Measurements from ENCODE around the gene HPN. TPM values are rescaled to one million over a fixed set of nuclear protein-coding genes. Genes with fewer than 3 reads are reported as not detected.

HPN gene
- total and polyA plus RNA-seq, 7 donors = 0.36 to 1.8 (median 0.66) TPM; not detected in 2

DNA sequence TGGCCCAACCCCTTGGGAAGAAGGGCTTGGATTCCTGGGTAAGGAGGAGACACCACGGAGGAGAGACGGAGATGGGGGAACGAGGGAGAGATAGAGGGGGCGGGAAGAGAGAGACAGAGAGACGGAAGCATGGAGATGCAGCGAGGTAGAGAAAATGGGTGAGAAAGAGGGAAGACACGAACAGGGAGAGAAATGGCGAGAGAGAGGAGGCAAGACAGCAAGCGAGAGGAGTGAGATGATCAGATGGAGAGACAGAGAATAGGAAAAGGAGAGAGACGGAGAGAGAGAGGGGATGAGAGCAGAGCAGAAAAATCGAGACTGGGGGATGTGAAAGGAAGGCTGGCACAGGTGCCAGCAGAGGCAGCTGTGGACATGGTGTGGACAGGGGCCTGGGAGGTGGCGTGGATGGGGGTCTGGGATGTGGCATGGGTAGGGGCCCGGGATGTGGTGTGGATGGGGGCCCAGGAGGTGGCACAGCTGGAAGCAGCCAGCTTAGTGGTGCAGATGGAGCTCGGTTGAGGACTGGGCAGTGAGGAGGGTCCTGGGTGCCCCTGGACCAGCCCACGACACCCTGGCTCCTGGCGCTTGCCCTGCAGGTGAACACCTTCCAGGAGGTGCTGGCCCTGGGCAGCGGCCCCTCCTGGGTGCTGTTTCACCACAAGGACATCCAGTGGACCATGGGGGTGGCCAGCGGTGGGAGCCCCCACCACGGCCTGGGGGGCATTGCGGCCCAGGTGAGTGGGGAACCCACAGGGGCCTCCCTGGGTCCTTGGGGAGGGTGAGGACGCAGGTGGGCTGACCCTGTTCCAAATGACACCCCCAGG is 33.9 kb downstream of the HPN start:
- intact Hi-C loops (cut with DNase I) = no loop called here
- no peaks in the 10 kb centered on the region for H3K4me1 ChIP-seq
- H3K27me3 ChIP-seq = no peaks in the 10 kb centered on the region
- DNase-seq = no peak
- peaks cover 0 to 3% (median 0%) of the 10 kb centered on the region in 4 donors for H3K9me3 ChIP-seq
- H3K4me3 ChIP-seq = no peak overlapping the region
- TF ChIP-seq, protein P1, sequence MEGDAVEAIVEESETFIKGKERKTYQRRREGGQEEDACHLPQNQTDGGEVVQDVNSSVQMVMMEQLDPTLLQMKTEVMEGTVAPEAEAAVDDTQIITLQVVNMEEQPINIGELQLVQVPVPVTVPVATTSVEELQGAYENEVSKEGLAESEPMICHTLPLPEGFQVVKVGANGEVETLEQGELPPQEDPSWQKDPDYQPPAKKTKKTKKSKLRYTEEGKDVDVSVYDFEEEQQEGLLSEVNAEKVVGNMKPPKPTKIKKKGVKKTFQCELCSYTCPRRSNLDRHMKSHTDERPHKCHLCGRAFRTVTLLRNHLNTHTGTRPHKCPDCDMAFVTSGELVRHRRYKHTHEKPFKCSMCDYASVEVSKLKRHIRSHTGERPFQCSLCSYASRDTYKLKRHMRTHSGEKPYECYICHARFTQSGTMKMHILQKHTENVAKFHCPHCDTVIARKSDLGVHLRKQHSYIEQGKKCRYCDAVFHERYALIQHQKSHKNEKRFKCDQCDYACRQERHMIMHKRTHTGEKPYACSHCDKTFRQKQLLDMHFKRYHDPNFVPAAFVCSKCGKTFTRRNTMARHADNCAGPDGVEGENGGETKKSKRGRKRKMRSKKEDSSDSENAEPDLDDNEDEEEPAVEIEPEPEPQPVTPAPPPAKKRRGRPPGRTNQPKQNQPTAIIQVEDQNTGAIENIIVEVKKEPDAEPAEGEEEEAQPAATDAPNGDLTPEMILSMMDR (IDR thresholded peaks at IDR 0.05) = no peak
- no peak for TF ChIP-seq POLR2A (IDR thresholded peaks at IDR 0.05)
- TF ChIP-seq EP300 (IDR thresholded peaks at IDR 0.05) = no peak
- no peak for TF ChIP-seq POLR2AphosphoS5 (IDR thresholded peaks at IDR 0.05)
- WGBS, 2 donors = 90% methylated on average over 21 of the region's 21 CpGs
- no peaks in the 10 kb centered on the region for H3K36me3 ChIP-seq
- no peak overlapping the region for H3K27ac ChIP-seq

DNA sequence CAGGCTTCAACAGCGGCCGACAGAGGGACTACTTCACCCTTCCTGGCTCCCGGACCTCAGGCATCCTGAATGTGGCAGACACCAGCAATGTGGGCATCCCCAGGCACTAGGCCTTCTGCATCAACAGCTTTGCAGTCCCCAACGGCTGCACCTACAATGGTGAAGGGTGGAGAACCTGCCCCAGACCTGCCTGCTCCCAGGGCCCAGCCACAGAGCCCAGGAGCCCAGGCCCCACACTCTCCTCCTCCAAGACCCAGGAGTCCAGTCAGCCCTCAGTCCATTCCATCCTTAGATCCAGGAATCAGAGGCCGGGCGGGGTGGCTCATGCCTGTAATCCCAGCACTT is 34.5 kb downstream of the HPN start:
- intact Hi-C loops (cut with DNase I) = no loop called here
- Histone ChIP-seq H3K27ac (no peak overlapping the region), H3K36me3 (no peaks in the 10 kb centered on the region), H3K27me3 (no peaks in the 10 kb centered on the region), H3K9me3 (no peaks in the 10 kb centered on the region), H3K4me1 (no peaks in the 10 kb centered on the region), H3K4me3 (no peak overlapping the region)
- DNase-seq = no peak
- no peak for TF ChIP-seq POLR2A (IDR thresholded peaks at IDR 0.05)
- TF ChIP-seq, protein P1 (IDR thresholded peaks at IDR 0.05) = no peak
- no peak for TF ChIP-seq POLR2AphosphoS5 (IDR thresholded peaks at IDR 0.05)
- TF ChIP-seq EP300 (IDR thresholded peaks at IDR 0.05) = no peak
- 82 to 85% methylated on average over 6 of the region's 6 CpGs for WGBS, 2 donors

DNA sequence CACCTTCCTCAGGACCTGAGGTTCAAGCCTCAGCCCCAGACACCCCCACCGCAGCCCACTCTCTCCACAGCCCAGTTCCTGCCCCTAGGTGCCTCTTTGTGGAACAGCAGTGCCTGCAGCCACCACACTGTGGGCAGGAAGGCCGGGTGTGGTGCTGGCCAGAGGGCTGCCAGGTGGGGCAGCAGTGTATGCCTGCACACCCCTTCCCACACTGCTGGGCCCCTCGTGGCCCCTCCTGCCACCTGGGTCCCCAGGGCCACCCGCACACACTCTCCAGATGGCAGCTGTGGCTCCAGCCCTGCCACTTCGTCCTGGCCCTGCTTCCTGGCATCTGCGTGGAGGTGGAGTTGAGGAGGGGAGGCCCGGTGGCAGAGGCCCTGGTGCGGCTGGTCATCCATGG is 35.1 kb downstream of the HPN start:
- Histone ChIP-seq H3K27me3 (no peaks in the 10 kb centered on the region), H3K4me1 (no peaks in the 10 kb centered on the region), H3K4me3 (no peak overlapping the region), H3K36me3 (no peaks in the 10 kb centered on the region), H3K9me3 (no peaks in the 10 kb centered on the region), H3K27ac (no peak overlapping the region)
- 57 to 67% methylated on average over 8 of the region's 8 CpGs for WGBS, 2 donors
- intact Hi-C loops (cut with DNase I) = no loop called here
- TF ChIP-seq POLR2AphosphoS5 (IDR thresholded peaks at IDR 0.05) (no peak), EP300 (IDR thresholded peaks at IDR 0.05) (no peak), POLR2A (IDR thresholded peaks at IDR 0.05) (no peak)
- TF ChIP-seq, protein P1 (IDR thresholded peaks at IDR 0.05) = no peak
- no peak for DNase-seq

DNA sequence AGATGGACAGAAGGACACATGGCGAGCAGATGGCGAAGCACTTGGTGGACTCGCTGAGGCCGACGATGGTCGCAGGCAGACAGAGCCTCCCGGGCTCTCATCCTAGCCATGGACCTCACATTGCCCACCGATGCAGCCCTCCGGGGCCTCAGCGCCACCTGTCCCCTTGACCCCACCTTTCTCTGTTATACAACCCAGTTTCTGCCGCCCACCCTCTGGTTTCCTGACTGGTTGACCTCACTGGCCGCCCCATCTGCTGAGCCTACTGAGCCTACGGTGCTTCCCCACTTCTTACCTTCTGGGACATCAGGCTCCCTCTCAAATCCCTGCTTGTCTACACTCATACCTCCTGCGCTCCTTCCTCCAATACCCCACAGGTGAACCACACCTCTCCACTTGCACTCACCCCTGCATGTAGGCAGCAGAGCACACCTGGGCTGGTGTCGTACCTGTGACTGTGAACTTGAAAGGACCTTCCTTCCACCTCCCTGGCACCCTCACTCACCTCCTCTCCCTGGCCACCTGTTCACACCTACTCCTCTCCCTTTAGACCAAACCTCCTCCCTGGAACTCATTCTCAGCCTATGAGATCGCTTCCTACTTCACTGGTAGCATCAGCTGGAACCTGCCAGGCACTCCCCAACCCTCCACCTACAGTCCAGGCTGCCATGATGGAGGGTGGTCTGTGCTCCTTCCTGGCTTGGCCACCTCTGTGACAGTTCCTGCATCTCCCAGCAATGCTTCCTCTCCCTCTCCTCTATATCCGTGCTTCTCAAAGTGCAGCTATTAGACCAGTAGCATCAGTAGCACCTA is 36.1 kb downstream of the HPN start:
- Histone ChIP-seq H3K4me1 (no peaks in the 10 kb centered on the region), H3K9me3 (no peaks in the 10 kb centered on the region), H3K36me3 (no peaks in the 10 kb centered on the region), H3K27me3 (no peaks in the 10 kb centered on the region), H3K27ac (no peak overlapping the region), H3K4me3 (no peak overlapping the region)
- WGBS, 2 donors = 86 to 91% methylated on average over 17 of the region's 17 CpGs
- DNase-seq = no peak
- TF ChIP-seq POLR2A (IDR thresholded peaks at IDR 0.05) (no peak), EP300 (IDR thresholded peaks at IDR 0.05) (no peak), POLR2AphosphoS5 (IDR thresholded peaks at IDR 0.05) (no peak)
- TF ChIP-seq, protein P1 (IDR thresholded peaks at IDR 0.05) = no peak
- intact Hi-C loops (cut with DNase I) = no loop called here
